Activated CD8-positive, alpha-beta memory T cell treated with anti-CD3 and anti-CD28 coated beads for 48 hours (primary cell): ENCODE data around the gene GFM1.

ENCODE experiments used
- DNase-seq, 3 experiments: peaks; one replicate each; pipeline ENCODE4 v3.0.0-alpha.2; 2020; ENCODE audit warnings: low read depth in 2 of 3, low spot score in 2 of 3

Gene GFM1

GRCh38 chr3:158644345-158644908 lies at the start of gene GFM1:
GFM1 (plus strand) TSS chr3:158644527; CDS start chr3:158644635, 108 bp downstream.
- DNase-seq, result peak; percentile 56 to 74 (median 65)

- no peak for DNase-seq
Measured at GRCh38 chr3:158600787-158601186, 43.5 kb upstream of the GFM1 start.

GRCh38 chr3:158602227-158602626 lies 42.1 kb upstream of the GFM1 start:
- no peak for DNase-seq

- DNase-seq, result no peak
Measured at GRCh38 chr3:158617982-158618875, 26.1 kb upstream of the GFM1 start.

- DNase-seq, result no peak
Measured at GRCh38 chr3:158625881-158626280, 18.4 kb upstream of the GFM1 start.

- DNase-seq, result no peak
Measured at GRCh38 chr3:158631981-158632380, 12.3 kb upstream of the GFM1 start.

- DNase-seq, result no peak
Measured at GRCh38 chr3:158640646-158641045, 3.7 kb upstream of the GFM1 start.

- no peak for DNase-seq
Measured at GRCh38 chr3:158642005-158642404, 2.3 kb upstream of the GFM1 start.

GRCh38 chr3:158642474-158643210 lies 1.7 kb upstream of the GFM1 start:
- no peak for DNase-seq

- no peak for DNase-seq
Measured at GRCh38 chr3:158649791-158650190, 5.5 kb downstream of the GFM1 start.

- DNase-seq, result no peak
Measured at GRCh38 chr3:158651192-158651591, 6.9 kb downstream of the GFM1 start.

GRCh38 chr3:158652463-158652862 lies 8.1 kb downstream of the GFM1 start:
- DNase-seq, result no peak

GRCh38 chr3:158658889-158659288 lies 14.6 kb downstream of the GFM1 start:
- no peak for DNase-seq

GRCh38 chr3:158659454-158660237 lies 15.3 kb downstream of the GFM1 start:
- DNase-seq, result no peak

GRCh38 chr3:158660711-158661110 lies 16.4 kb downstream of the GFM1 start:
- no peak for DNase-seq

GRCh38 chr3:158663246-158663645 lies 18.9 kb downstream of the GFM1 start:
- no peak for DNase-seq

GRCh38 chr3:158663832-158664231 lies 19.5 kb downstream of the GFM1 start:
- DNase-seq, result no peak

GRCh38 chr3:158666416-158666815 lies 22.1 kb downstream of the GFM1 start:
- DNase-seq, result no peak

- DNase-seq, result no peak
Measured at GRCh38 chr3:158668506-158668905, 24.2 kb downstream of the GFM1 start.

GRCh38 chr3:158671821-158672214 lies 27.5 kb downstream of the GFM1 start:
- DNase-seq, result no peak
